Testis (tissue), 3 donors: ENCODE results near the gene SLIT3. TPM values are rescaled to one million over a fixed set of nuclear protein-coding genes. Genes with fewer than 3 reads are reported as not detected.

Source experiments
- DNase-seq: peaks from one replicate; pipeline ENCODE4 v3.0.0-alpha.2; 2019
- H3K27ac ChIP-seq, 2 donors: fragments of 200-600 bp; sonication (generic); one replicate each; pipeline ENCODE4 v1.5.1; 2019
- H3K27me3 ChIP-seq: fragments of 200-600 bp; sonication (generic); one replicate; pipeline ENCODE4 v1.5.1; 2019
- H3K36me3 ChIP-seq: fragments of 200-600 bp; sonication (generic); one replicate; pipeline ENCODE4 v1.5.1; 2017; ENCODE audit warnings: low read depth; ENCODE audit errors: missing control alignments
- H3K4me1 ChIP-seq: fragments of 200-600 bp; sonication (generic); one replicate; pipeline ENCODE4 v1.5.1; 2019
- H3K4me3 ChIP-seq, 2 donors: fragments of 200-600 bp; sonication (generic); one replicate each; pipeline ENCODE4 v1.5.1; 2017 to 2019
- H3K9me3 ChIP-seq: fragments of 200-600 bp; sonication (generic); one replicate; pipeline ENCODE4 v1.5.1; 2017
- POLR2A ChIP-seq: fragments of 450-650 bp; IDR thresholded peaks from one replicate; pipeline ENCODE4 v1.6.1; 2017; ENCODE audit warnings: antibody characterized with exemption, mild to moderate bottlenecking, moderate library complexity
- WGBS, 2 donors: methylation state at CpG; one replicate each; pipeline ENCODE4 v1.1.5; 2018; 5-methylcytosine and 5-hydroxymethylcytosine counted together
- intact Hi-C: fragments of 100-400 bp; cut with DNase I; formaldehyde crosslinking; loops from one replicate; pipeline ENCODE4 v1.15.1; 2023; ENCODE audit warnings: low total_unique reads
- polyA plus RNA-seq: library from polyadenylated mRNA; stranded (reverse); fragments of 350-450 nt; fragmentation: Illumina TruSeq; extraction: RNeasy Lipid Tissue Mini Kit (QIAGEN cat#74804); gene quantifications from one replicate; pipeline ENCODE4 v1.2.3, GENCODE V29; 2014; ENCODE audit warnings: low read depth, low replicate concordance; ENCODE audit not compliant: insufficient read depth
- total RNA-seq, 2 donors: library from RNA; depleted of rRNA; stranded (reverse); fragments of >200 nt; gene quantifications; one replicate each; pipeline ENCODE4 v1.2.3, GENCODE V29; 2016
- TF ChIP-seq, protein P1 (sequence below), 3 experiments: fragments of 450-650 bp in 2 of 3; fragments of 200-600 bp in 1 of 3; sonication (generic) in 1 of 3; IDR thresholded peaks; one replicate each; pipeline ENCODE4 v1.5.1; 2016 to 2019; ENCODE audit warnings: antibody characterized with exemption in 3 of 3, mild to moderate bottlenecking in 2 of 3, moderate library complexity in 1 of 3

Gene SLIT3
- total and polyA plus RNA-seq, 3 donors from 2014 or later: 4.8 to 23.2 (median 7.8) TPM

DNA sequence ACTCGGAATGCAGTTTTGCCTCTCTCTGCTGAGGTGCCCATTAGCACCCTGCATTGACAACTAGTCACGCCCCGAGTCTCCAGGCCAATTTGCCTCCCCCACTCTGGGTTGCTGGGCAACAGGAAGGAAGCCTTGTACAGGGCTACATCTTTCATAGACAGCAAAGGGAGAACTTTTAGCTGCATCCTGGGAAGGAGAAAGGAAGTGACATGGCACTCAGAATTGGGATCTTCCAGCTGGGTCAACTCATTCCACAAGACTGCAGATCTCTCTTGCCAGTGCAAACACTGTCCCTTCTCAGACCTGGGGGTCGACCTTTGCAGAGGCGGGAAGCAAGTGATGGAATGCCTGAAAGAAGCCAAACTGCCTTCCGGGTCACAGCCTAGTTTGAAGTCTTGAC lies 282.0 kb downstream of the SLIT3 start:
- 46 to 48% methylated on average over 6 of the region's 6 CpGs for WGBS, 2 donors
- H3K27me3 ChIP-seq: no peaks in the 10 kb centered on the region
- peak; percentile 49 for DNase-seq
- H3K36me3 ChIP-seq: no peaks in the 10 kb centered on the region
- no peaks in the 10 kb centered on the region for H3K9me3 ChIP-seq
- TF ChIP-seq POLR2A: no peak
- TF ChIP-seq, protein P1, sequence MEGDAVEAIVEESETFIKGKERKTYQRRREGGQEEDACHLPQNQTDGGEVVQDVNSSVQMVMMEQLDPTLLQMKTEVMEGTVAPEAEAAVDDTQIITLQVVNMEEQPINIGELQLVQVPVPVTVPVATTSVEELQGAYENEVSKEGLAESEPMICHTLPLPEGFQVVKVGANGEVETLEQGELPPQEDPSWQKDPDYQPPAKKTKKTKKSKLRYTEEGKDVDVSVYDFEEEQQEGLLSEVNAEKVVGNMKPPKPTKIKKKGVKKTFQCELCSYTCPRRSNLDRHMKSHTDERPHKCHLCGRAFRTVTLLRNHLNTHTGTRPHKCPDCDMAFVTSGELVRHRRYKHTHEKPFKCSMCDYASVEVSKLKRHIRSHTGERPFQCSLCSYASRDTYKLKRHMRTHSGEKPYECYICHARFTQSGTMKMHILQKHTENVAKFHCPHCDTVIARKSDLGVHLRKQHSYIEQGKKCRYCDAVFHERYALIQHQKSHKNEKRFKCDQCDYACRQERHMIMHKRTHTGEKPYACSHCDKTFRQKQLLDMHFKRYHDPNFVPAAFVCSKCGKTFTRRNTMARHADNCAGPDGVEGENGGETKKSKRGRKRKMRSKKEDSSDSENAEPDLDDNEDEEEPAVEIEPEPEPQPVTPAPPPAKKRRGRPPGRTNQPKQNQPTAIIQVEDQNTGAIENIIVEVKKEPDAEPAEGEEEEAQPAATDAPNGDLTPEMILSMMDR (IDR thresholded peaks at IDR 0.05): no peak
- no peak overlapping the region for H3K4me3 ChIP-seq
- peaks cover 9% of the 10 kb centered on the region for H3K4me1 ChIP-seq
- H3K27ac ChIP-seq: no peak overlapping the region
- intact Hi-C loops: no loop called here

DNA sequence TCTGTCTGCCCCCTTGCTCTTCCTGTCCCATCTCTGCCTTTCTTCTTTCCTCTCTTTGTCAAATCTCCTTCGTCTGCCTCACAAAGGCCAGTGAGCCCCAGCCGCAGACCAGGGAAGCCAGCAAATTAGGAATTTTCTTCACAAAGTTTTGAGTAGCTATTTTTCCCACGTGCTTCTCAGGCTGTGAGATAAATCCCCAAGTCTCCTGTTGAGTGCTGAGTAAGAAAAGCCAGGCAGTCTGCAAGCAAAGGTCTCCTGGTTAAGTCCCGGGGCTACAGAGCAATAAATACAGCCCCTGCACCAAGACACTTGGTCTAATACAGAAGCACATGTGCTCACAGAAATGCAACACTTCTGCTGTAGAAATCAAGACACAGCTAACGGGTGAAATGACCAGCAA lies 284.9 kb downstream of the SLIT3 start:
- Histone ChIP-seq H3K27ac (no peak overlapping the region), H3K36me3 (no peaks in the 10 kb centered on the region), H3K4me3 (no peak overlapping the region), H3K9me3 (no peaks in the 10 kb centered on the region), H3K4me1 (peaks cover 9% of the 10 kb centered on the region), H3K27me3 (no peaks in the 10 kb centered on the region)
- no peak for TF ChIP-seq POLR2A
- TF ChIP-seq, protein P1 (IDR thresholded peaks at IDR 0.05): no peak
- intact Hi-C loops: no loop called here
- WGBS, 2 donors: 77 to 80% methylated on average over 5 of the region's 5 CpGs
- no peak for DNase-seq

DNA sequence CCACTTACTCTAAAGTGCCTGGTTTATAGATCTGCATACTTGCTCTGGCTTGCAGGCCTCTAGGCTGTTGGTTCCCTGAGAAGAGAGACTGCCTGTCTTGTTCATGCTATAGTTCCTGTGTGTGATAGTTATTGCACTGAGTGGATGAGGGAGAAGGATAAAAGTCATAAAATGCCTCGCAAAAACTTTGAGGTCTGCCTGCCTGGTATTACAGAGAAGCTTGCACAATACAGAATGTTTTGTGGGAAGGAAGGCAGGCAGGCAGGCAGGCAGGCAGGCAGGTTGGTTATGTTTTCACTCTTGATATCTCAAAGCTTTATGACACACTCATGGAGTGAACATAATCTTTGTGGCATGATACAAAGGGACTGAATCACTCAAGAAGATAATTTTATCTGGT lies 287.1 kb downstream of the SLIT3 start:
- DNase-seq: no peak
- 75 to 81% methylated on average over 1 of the region's 1 CpG for WGBS, 2 donors
- no peak for TF ChIP-seq POLR2A
- TF ChIP-seq, protein P1 (IDR thresholded peaks at IDR 0.05): no peak

DNA sequence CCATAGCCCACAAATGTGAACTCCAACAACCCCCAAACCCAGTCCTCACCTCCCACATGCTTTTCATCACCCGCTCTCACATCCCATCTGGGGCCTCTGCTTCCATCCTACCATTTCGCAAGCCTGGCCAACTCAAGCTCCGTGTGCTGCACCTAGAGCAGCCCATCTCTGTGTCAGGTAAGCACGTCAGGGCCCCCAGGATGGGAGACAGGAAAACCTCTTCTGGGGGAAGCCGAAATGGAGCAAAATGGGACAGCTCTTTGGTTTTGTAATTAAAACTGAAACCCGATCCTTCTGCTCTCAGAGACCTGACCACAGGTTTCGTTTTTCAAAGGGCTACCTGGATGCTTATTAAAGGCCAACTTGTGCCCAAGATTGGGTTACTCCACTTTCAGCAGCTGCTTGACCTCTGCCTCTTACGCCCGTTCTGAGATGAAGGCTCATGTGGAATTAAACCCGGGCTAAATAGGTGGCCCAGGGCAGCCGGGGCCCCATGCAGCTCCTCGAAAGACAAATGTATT lies 287.7 kb downstream of the SLIT3 start:
- WGBS, 2 donors: 84 to 92% methylated on average over 12 of the region's 12 CpGs
- DNase-seq: no peak
- Histone ChIP-seq H3K4me1 (peaks cover 2% of the 10 kb centered on the region), H3K36me3 (no peaks in the 10 kb centered on the region), H3K9me3 (no peaks in the 10 kb centered on the region), H3K27me3 (no peaks in the 10 kb centered on the region), H3K27ac (no peak overlapping the region), H3K4me3 (no peak overlapping the region)
- TF ChIP-seq, protein P1 (IDR thresholded peaks at IDR 0.05): no peak
- no peak for TF ChIP-seq POLR2A
- intact Hi-C loops: no loop called here

More for the DNA sequence above, 287.1 kb downstream of the SLIT3 start:
- Histone ChIP-seq H3K27me3 (no peaks in the 10 kb centered on the region), H3K27ac (no peak overlapping the region), H3K36me3 (no peaks in the 10 kb centered on the region), H3K4me1 (peaks cover 8% of the 10 kb centered on the region), H3K4me3 (no peak overlapping the region), H3K9me3 (no peaks in the 10 kb centered on the region)
- intact Hi-C loops: no loop called here

DNA sequence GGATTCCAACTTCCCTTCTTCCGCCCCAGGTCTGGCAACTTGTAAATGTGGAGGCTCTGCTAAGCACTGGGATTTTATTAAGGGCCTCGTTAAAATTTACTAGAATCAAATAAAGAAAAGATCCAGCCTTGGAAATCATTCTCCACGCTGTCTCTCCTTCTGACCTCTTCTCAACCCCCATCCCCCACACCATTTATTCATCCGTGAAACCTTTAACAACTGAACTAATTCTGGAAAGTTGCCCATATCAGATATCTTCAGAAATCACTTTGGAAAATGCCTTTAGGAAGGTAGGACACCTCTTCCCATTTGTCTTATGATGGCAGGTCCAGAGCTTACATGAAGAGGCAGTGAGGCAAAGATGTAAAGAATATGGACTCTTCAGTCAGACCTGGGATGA lies 288.5 kb downstream of the SLIT3 start:
- Histone ChIP-seq H3K27ac (no peak overlapping the region), H3K27me3 (no peaks in the 10 kb centered on the region), H3K36me3 (no peaks in the 10 kb centered on the region), H3K4me3 (no peak overlapping the region), H3K4me1 (no peaks in the 10 kb centered on the region), H3K9me3 (no peaks in the 10 kb centered on the region)
- WGBS, 2 donors: 57 to 73% methylated on average over 4 of the region's 4 CpGs
- intact Hi-C loops: no loop called here
- DNase-seq: no peak
- no peak for TF ChIP-seq POLR2A
- TF ChIP-seq, protein P1 (IDR thresholded peaks at IDR 0.05): no peak
